Spleen (tissue), 7 donors: ENCODE measurements around the gene GKN1.

Experiments used
- POLR2A ChIP-seq, 3 donors: fragments of 450-650 bp; IDR thresholded peaks; one replicate each; pipeline ENCODE4 v1.5.1; 2017; ENCODE audit warnings: antibody characterized with exemption in 3 of 3, mild to moderate bottlenecking in 1 of 3
- POLR2AphosphoS5 ChIP-seq, 3 donors: sonication (generic); formaldehyde crosslinking; IDR thresholded peaks; one replicate each; pipeline ENCODE4 v1.5.1; 2017; ENCODE audit warnings: antibody characterized with exemption in 3 of 3
- TF ChIP-seq, protein P1 (sequence below), 11 experiments: fragments of 200-600 bp in 7 of 11; fragments of 450-650 bp in 4 of 11; sonication (generic) in 4 of 11; IDR thresholded peaks in 8 of 11; conservative IDR thresholded peaks in 3 of 11; 1 replicate in 7 of 11; 2 replicates in 4 of 11; pipeline versions ENCODE4 v1.4.0 to v1.8.0; 2016 to 2021; ENCODE audit warnings: antibody characterized with exemption in 11 of 11, inconsistent platforms in 4 of 11, mild to moderate bottlenecking in 1 of 11
- donor health status: DM: no; HTN: no; CAD: no; lungs with moderate emphysema.
- donor health status: DM: no; HTN: no; CAD: no.
- donor health status: DM: no; HTN: no; CAD: no.

DNA sequence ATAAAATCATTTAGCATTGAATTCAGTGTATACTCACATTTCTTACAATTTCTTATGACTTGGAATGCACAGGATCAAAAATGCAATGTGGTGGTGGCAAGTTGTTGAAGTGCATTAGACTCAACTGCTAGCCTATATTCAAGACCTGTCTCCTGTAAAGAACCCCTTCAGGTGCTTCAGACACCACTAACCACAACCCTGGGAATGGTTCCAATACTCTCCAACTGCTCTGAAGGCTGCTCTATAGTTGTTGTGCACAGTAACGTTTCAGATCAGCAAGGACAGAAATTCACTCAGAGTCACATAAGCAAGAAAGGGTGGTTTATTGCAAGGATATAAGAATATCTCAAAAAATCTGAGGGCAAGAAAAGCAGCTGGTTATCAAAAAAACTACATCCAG is 6.5 kb downstream of the GKN1 start:
- TF ChIP-seq, protein P1, sequence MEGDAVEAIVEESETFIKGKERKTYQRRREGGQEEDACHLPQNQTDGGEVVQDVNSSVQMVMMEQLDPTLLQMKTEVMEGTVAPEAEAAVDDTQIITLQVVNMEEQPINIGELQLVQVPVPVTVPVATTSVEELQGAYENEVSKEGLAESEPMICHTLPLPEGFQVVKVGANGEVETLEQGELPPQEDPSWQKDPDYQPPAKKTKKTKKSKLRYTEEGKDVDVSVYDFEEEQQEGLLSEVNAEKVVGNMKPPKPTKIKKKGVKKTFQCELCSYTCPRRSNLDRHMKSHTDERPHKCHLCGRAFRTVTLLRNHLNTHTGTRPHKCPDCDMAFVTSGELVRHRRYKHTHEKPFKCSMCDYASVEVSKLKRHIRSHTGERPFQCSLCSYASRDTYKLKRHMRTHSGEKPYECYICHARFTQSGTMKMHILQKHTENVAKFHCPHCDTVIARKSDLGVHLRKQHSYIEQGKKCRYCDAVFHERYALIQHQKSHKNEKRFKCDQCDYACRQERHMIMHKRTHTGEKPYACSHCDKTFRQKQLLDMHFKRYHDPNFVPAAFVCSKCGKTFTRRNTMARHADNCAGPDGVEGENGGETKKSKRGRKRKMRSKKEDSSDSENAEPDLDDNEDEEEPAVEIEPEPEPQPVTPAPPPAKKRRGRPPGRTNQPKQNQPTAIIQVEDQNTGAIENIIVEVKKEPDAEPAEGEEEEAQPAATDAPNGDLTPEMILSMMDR (IDR thresholded peaks at IDR 0.05 in 8 of 11, conservative IDR thresholded peaks at IDR 0.05 in 3 of 11) = no peak
- TF ChIP-seq POLR2A (IDR thresholded peaks at IDR 0.05) = no peak
- no peak for TF ChIP-seq POLR2AphosphoS5 (IDR thresholded peaks at IDR 0.05)
